Endothelial cell of umbilical vein (primary cell): Measurements from ENCODE around the gene FAM222B.

Source experiments
- POLR2A ChIP-seq: IDR thresholded peaks from 2 replicates; pipeline ENCODE4 v1.6.1; 2012; ENCODE audit warnings: low read depth, mild to moderate bottlenecking, control low read depth, low read length
- TF ChIP-seq, protein P1 (sequence below), 2 donors: IDR thresholded peaks; 1 replicate in 1 of 2; 2 replicates in 1 of 2; pipeline ENCODE4 v1.5.1; 2011; ENCODE audit warnings: low read length in 2 of 2, mild to moderate bottlenecking in 2 of 2, moderate library complexity in 2 of 2, control low read depth in 1 of 2, inconsistent platforms in 1 of 2, low read depth in 1 of 2; ENCODE audit not compliant: insufficient read depth in 1 of 2; ENCODE audit errors: extremely low read depth in 1 of 2

DNA sequence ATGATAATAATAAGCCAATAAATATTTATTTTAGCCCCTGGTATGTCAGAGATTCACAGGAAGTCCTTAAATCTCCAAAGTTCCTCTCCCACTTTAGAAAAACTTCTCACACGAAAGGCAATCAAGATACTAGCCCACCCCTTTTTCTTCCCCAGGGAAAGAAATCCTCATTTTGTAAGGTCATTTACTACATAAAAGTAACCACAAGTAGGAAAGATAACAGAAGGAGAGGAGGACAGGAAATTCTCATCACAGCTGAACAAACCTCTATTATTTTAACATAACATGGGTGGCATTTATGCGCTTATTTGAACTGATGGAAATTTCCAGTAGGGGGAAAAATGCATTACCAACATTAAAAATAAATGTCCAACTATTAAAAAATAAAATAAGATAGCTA, 3.4 kb downstream of the FAM222B start:
- TF ChIP-seq POLR2A = no peak
- TF ChIP-seq, protein P1, sequence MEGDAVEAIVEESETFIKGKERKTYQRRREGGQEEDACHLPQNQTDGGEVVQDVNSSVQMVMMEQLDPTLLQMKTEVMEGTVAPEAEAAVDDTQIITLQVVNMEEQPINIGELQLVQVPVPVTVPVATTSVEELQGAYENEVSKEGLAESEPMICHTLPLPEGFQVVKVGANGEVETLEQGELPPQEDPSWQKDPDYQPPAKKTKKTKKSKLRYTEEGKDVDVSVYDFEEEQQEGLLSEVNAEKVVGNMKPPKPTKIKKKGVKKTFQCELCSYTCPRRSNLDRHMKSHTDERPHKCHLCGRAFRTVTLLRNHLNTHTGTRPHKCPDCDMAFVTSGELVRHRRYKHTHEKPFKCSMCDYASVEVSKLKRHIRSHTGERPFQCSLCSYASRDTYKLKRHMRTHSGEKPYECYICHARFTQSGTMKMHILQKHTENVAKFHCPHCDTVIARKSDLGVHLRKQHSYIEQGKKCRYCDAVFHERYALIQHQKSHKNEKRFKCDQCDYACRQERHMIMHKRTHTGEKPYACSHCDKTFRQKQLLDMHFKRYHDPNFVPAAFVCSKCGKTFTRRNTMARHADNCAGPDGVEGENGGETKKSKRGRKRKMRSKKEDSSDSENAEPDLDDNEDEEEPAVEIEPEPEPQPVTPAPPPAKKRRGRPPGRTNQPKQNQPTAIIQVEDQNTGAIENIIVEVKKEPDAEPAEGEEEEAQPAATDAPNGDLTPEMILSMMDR (IDR thresholded peaks at IDR 0.05; ENCODE audit: extremely low read depth in 1 of 2, insufficient read depth in 1 of 2, low read depth in 1 of 2, low read length in 2 of 2) = no peak
